Adrenal gland (tissue), 12 donors: ENCODE data around the gene COQ10B. TPM values are rescaled to one million over a fixed set of nuclear protein-coding genes. Genes with fewer than 3 reads are reported as not detected.
A peak's percentile ranks its signal among the peaks of the same experiment; 100 is the strongest.

Experiments used
- DNase-seq, 7 donors: peaks; one replicate each; pipeline ENCODE4 v3.0.0-alpha.2; 2019 to 2020
- H3K27ac ChIP-seq, 5 donors: fragments of 200-600 bp; sonication (generic) in 4 of 5; 1 replicate in 3 of 5; 2 replicates in 2 of 5; pipeline versions ENCODE4 v1.5.1 to v1.8.0; 2016 to 2020; ENCODE audit warnings: mild to moderate bottlenecking in 1 of 5
- H3K27me3 ChIP-seq: fragments of 200-600 bp; 2 replicates; pipeline ENCODE4 v1.8.0; 2021
- H3K36me3 ChIP-seq, 2 donors: fragments of 200-600 bp; replicated peaks in 1 of 2; 1 replicate in 1 of 2; 2 replicates in 1 of 2; pipeline versions ENCODE4 v1.5.1 to v1.8.0; 2018 to 2022
- H3K4me1 ChIP-seq, 2 donors: fragments of 200-600 bp; replicated peaks in 1 of 2; 1 replicate in 1 of 2; 2 replicates in 1 of 2; pipeline versions ENCODE4 v1.5.1 to v1.8.0; 2018 to 2021
- H3K4me3 ChIP-seq, 4 donors: fragments of 200-600 bp; sonication (generic) in 3 of 4; one replicate each; pipeline ENCODE4 v1.5.1; 2016 to 2018
- H3K9me3 ChIP-seq, 3 donors: fragments of 200-600 bp; sonication (generic) in 1 of 3; replicated peaks in 1 of 3; 1 replicate in 2 of 3; 2 replicates in 1 of 3; pipeline versions ENCODE4 v1.5.1 to v1.8.0; 2016 to 2021
- CTCF ChIP-seq, 6 experiments: fragments of 450-650 bp in 4 of 6; fragments of 200-600 bp in 2 of 6; sonication (generic) in 1 of 6; IDR thresholded peaks; 1 replicate in 5 of 6; 2 replicates in 1 of 6; pipeline versions ENCODE4 v1.5.1 to v1.8.0; 2016 to 2021; ENCODE audit warnings: antibody characterized with exemption in 6 of 6, mild to moderate bottlenecking in 2 of 6, moderate library complexity in 1 of 6
- POLR2A ChIP-seq, 2 donors: fragments of 450-650 bp; IDR thresholded peaks; one replicate each; pipeline ENCODE4 v1.6.1; 2017; ENCODE audit warnings: antibody characterized with exemption in 2 of 2, mild to moderate bottlenecking in 2 of 2, moderate library complexity in 1 of 2
- WGBS, 4 donors: extraction: QIAGEN DNeasy Blood & Tissue Kit in 2 of 4; methylation state at CpG; one replicate each; pipeline versions ENCODE4 v1.1.5 to v1.1.7; 2013 to 2017; 5-methylcytosine and 5-hydroxymethylcytosine counted together
- intact Hi-C, 2 donors: fragments of 100-400 bp; cut with DNase I; formaldehyde crosslinking; loops; one replicate each; pipeline versions ENCODE4 v1.14.1 to v1.15.0; 2022 to 2023
- polyA plus RNA-seq, 3 donors: library from polyadenylated mRNA; stranded (reverse); fragments of 200-250 nt in 2 of 3; fragments of 350-450 nt in 1 of 3; fragmentation: Illumina TruSeq in 1 of 3; extraction: RNeasy Lipid Tissue Mini Kit (QIAGEN cat#74804) in 1 of 3; gene quantifications; one replicate each; pipeline ENCODE4 v1.2.3, GENCODE V29; 2013 to 2014
- total RNA-seq, 9 donors: library from RNA; depleted of rRNA in 4 of 9; stranded (reverse); fragments of >200 nt in 4 of 9; fragments of 120-200 nt in 1 of 9; fragmentation: NEBNext Ultra II Directional in 1 of 9; extraction: Animal tissue kit (Norgen Biotek cat#: 25700) in 1 of 9; gene quantifications; one replicate each; pipeline versions ENCODE4 v1.1.0 to v1.2.4, GENCODE V29; 2013 to 2023
- donor health status: healthy with polysubstance abuse.
- donor health status: Bipolar disorder and iron deficiency.
- donor health status: DM: yes; HTN: yes; CAD: no.
- donor health status: DM: no; HTN: no; CAD: no.
- donor health status: DM: no; HTN: no; CAD: no.
- donor health status: DM: yes; HTN: yes; CAD: no.

COQ10B gene
- total and polyA plus RNA-seq, 12 donors, result 22.3 to 63.5 (median 37.8) TPM

- Histone ChIP-seq H3K27me3 (no peaks in the 10 kb centered on the region), H3K36me3 (no peaks in the 10 kb centered on the region), H3K4me3 (peak overlapping the region; percentile 8 to 87 (median 80)), H3K27ac (peak overlapping the region; percentile 65 to 99 (median 98)), H3K4me1 (peaks cover 41 to 54% of the 10 kb centered on the region in 2 donors), H3K9me3 (no peaks in the 10 kb centered on the region)
- no peak for DNase-seq
- no peak for TF ChIP-seq CTCF (IDR thresholded peaks at IDR 0.05)
- TF ChIP-seq POLR2A (IDR thresholded peaks at IDR 0.05), result peak in 1 of 2 donors; percentile 27
- WGBS, 4 donors, result 0 to 2% (median 0%) methylated on average over 11 of the region's 11 CpGs
- intact Hi-C loops, result no loop called here
Observed at GRCh38 chr2:197433780-197434438, 19.4 kb upstream of the COQ10B start.

- Histone ChIP-seq H3K27ac (peak within 1 kb of the TSS; percentile 84 to 99 (median 98)), H3K27me3 (no peaks in the 10 kb centered on the region), H3K4me3 (peak within 1 kb of the TSS; percentile 36 to 87 (median 80)), H3K9me3 (no peaks in the 10 kb centered on the region), H3K4me1 (peaks cover 39 to 45% of the 10 kb centered on the region in 2 donors), H3K36me3 (no peaks in the 10 kb centered on the region)
- 0 to 1% (median 0%) methylated on average over 47 to 74 of the region's 74 CpGs for WGBS, 4 donors
- TF ChIP-seq POLR2A (IDR thresholded peaks at IDR 0.05) (peak; percentile 79 to 97), CTCF (IDR thresholded peaks at IDR 0.05) (peak in 1 of 6 experiments; percentile 5)
- intact Hi-C loops, result no loop called here
- peak; percentile 98 to 99 (median 99) for DNase-seq
Observed at GRCh38 chr2:197434541-197435513, 18.5 kb upstream of the COQ10B start, which contains the start of gene SF3B1. Gene SF3B1 (minus strand): TSS chr2:197435028. CDS start chr2:197434999, 29 bp downstream.

- TF ChIP-seq POLR2A (IDR thresholded peaks at IDR 0.05), result no peak
- TF ChIP-seq CTCF (IDR thresholded peaks at IDR 0.05), result no peak
- no peaks in the 10 kb centered on the region for H3K27me3 ChIP-seq
- WGBS, 4 donors, result 20 to 22% (median 21%) methylated on average over 16 of the region's 16 CpGs
- peak overlapping the region; percentile 84 to 99 (median 98) for H3K27ac ChIP-seq
- H3K36me3 ChIP-seq, result no peaks in the 10 kb centered on the region
- DNase-seq, result no peak
- intact Hi-C loops, result no loop called here
- H3K4me3 ChIP-seq, result peak overlapping the region in 3 of 4 donors; percentile 36 to 82 (median 56)
- H3K4me1 ChIP-seq, result peaks cover 33 to 35% of the 10 kb centered on the region in 2 donors
- no peaks in the 10 kb centered on the region for H3K9me3 ChIP-seq
Observed at GRCh38 chr2:197435598-197436420, 17.5 kb upstream of the COQ10B start.
